NCI-H146 treated with DMSO at 0.1 percent for 48 hours (cell line): ENCODE data around the gene ANKRD63.

Experiments
- DNase-seq: peaks from one replicate; lab custom pipeline; 2025; ENCODE audit not compliant: unreplicated experiment; lab: John Stamatoyannopoulos, UW

Gene ANKRD63

DNA sequence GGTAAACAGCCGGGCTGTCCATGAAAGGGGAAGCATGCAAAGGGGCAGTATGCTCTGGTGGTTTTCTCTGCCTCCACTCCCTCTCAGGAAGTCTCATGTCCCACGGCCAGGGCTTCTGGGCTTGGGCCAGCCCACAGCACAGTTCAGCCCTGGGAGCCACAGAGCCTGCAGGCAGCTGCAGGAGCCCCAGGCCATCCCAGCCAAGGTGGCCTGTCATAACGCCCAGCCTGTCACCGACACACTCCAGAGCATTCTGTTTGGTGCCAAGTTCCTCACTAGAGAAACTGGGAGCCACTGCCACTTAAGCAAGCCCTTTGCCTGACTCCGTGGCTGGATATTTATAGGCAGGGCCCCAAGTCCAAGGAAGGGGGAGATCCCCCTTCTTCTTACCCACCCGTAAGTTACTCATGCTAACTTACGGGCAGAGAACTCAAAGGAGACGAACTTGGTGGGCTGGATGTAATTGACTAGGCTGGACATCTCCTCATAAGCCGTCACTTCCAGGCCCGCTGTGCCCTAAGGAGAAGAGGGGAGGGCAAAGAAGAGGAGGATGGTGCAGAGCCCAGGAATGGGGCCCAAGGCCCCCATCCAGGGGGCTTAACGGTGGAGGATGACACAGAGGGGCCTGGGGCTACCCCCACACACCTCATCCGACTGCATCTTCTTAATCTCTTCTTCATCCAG is 13.2 kb upstream of the ANKRD63 start:
- no peak for DNase-seq

DNA sequence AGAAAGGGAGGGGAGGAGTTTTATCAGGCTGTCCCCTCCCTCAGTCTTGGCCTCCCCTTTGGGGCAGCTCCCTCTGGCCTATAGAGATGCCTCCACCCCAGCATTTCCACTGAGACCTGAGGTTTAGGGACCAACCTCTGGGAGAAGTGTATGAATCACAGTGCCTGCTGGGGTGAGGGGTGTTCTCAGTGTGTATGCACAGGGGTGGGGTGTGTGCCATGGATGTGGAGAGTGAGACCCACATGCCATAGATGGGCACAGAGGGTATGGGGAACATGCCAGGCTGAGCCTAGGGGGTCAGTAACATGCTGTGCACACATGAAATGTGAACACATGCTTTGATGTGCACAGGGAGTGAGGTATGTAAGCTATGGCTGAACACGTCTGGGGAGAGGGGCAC is 12.4 kb upstream of the ANKRD63 start:
- no peak for DNase-seq

DNA sequence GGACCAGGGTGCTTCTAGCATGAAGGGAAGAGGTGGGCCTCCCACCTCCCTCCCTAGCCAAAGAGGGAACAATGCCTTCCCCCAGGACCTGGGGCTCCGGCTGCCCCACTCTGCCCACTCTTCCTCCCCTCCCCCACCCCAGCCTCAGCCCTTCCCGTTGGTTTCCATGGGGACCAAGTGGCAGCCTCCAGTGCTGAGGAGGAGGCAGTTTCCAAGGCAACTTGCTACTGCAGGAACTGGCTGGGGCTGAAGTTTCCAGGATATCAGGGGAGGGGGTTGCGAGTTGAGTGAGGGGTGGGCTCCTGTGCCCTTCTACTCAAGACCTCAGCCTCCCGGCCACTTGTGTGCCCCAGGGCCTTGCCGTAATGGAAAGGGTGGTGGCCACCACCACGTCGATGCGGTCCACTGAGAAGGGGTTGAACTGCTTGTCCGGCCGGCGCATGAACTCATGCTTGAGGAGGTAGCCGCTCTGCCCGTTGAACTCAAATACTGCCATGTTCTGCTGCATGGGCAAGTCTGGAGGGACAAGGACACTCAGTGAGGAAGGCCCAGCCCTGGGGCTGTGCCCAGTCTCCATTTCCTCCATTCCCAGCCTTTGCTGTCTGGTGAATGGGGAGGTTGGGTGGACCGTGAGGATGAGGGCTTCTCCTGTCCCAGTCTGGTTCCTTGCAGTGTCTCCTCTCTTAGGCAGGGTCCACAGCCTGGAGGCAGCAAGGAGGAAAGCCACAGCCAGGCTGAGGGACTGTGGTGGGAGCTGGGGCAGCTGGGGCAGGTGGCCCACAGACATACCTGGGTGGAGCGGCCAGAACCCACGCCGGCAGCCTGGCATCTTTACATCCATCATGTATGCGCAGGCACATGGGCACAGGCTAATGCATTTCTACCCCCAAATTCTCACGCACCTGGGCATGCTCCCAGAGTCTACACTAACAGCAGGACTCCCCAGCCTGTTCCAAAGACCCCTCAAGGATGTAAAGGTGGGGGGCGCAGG is 11.3 kb upstream of the ANKRD63 start:
- no peak for DNase-seq

DNA sequence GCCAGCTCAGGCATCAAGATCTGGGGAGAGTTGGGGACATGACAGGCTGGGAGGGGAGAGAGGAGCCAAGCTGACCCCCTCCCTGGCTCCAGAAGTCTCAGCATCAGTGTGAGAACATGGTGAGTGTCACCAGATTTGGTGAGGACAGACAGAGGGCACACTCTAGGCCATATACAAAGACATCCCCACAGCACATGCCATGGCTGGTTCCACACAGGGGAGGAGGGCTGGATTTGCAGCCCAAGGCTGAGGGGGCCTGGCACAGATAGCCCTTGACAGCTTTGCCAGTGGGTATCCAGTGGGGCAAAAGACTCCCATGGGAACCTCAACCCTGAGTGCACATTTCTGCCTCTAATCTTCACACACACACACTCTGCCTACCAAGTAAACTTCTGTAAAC is 10.1 kb upstream of the ANKRD63 start:
- DNase-seq, result no peak

DNA sequence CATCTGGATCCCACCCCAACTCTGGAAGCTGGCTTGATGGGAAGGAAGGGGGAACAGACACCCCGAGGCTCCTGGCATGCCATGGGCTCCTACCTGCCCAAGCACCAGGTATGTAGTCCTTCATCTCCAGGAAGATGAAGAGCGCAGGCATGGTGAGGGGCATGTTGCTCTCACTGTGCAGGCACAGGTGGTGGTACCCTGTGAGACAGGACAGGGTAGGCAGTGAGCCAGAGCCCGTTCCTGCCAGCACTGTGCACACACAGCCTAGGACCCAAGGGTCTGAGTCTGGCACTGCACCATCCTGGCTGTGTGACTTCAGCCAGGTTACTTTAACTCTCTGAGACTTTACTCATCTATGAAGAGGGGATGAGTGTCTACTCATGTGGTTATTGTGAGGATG is 9.4 kb upstream of the ANKRD63 start:
- DNase-seq, result no peak

DNA sequence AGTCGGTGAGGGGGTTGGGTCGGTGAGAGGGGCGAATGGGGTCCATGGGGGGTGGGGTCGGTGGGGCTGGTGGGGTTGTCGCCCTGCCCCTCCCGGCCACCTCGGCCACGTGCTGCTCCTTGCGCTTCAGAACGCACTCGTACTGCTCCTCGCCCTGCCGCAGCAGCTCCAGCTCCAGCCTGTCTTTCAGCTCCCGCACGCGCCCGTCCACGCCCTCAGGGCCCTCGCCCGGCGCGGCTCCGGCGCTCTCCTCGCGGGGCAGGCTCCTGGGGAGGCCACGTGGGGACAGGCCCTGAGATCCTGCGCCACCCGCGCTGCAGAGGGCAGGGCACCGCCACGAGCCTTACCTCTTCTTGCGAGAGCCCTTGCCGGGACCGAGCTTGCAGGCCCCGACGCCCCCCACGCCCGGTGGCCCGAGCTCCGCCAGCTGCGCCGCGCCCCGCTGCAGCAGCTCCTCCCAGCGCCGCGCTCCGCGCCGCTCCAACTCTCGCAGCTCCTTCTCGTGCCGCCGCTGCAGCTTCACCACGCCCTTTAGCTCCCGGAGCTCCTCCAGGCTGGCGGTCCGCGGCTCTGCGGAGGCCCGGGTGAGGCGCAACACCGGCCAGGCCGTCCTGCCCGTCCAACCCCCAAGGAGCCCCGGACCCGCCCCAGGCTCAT is 8.2 kb upstream of the ANKRD63 start:
- no peak for DNase-seq

DNA sequence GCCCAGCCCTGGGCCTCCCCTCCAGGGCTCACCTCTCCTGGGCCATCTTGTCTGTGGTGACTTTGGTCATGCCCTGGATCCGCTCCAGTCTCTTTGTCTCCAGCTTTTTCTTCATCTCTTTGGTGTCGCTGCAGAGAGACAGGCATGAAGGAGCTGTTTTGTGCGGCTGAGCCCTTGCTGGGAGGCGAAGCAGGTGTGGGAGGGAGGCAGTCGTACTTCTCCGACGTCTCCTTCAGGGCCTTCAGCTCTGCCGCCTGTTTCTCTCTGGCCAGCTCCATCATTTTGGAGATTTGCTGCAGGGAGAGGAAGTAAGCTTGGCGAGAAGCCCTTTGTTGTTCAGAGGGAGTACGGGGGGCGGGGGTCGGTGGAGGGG is 7.7 kb upstream of the ANKRD63 start:
- DNase-seq, result no peak

DNA sequence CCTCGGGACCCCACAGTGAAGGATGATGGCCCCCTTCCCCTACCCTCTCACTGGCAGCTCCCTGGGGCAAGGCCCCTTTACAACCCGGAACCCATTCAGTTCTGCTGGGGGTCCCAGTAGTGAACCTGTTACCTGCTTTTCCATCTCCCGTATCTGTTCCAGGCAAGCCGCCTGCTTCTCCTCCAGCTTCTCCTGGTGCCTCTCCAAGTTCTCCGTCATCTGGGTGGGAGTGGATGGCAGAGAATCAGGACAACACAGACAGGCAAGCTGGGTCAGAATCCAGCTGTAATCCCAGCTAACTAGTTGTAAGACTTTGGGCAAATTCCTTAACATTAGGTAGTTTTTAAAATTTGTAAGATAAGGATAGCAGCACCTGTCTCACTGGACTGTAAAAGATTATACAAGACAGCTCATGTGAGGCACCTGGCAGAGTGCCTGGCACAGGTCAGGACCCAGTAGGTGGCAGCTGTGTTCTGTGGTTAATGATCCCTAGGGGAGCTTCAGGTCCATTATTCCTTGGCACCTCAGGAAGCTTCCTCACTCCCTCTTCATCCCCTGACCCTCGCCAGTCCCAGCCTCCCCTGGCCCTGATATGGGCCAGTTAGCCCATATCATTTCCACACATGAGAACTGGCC is 6.4 kb upstream of the ANKRD63 start:
- no peak for DNase-seq

DNA sequence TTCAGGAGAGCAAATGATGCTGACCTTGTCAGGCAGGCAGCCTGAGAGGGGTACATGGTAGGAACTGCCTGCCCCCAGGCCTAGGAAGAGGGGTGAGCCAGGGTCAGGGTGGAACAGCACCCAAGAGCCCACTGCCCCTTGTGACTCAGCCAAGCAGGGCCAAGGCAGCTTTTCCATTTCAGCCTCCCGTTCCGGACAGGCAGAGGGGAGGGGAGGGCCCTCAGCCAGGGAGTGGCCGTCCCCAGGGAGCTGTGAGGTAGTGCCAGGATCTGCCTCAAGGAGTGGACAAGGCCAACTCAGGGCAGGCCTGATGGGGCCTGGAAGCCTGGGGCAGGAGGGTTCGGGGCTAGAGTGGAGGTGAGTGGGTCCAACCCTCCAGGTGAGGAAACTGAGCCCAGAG is 5.1 kb upstream of the ANKRD63 start:
- DNase-seq, result no peak

DNA sequence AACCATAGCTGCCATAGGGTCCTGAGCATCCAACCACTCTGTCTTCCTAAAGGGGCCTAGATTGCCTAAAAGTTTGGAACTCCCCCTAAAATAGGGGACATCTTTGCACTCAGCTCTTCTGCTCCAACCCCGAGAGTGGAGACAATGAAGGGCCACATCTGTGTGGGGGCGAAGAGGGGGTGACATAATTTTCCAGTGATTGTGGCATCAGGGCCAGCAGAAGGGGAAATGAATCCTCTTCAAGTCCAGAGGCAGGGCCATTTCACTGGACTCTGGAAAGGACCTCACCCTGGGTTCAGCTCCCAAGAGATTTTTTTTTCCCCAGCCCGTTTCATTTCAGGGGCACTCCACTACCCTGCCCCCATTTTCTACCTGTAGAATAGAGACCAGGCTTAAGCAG is 4.6 kb upstream of the ANKRD63 start:
- DNase-seq, result no peak

DNA sequence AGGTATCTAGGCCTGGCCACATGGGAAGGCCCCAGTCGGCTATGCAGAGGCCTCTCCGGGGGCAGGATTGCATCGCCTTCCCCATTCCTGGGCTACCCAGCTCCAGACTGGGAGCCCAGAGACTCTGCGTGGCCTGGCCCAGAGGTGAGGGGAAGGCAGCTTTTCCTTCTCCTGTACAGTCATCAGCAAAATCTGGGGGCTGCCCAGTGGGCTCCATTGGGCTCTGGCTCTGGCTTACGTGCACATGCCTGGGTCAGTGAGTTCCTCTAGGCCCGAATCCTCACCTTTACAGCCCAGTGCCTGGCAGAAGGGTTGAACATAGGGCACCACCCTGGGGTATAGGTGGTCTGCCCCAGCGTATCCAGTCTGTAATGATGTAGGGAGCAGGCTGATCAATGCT is 3.9 kb upstream of the ANKRD63 start:
- no peak for DNase-seq

DNA sequence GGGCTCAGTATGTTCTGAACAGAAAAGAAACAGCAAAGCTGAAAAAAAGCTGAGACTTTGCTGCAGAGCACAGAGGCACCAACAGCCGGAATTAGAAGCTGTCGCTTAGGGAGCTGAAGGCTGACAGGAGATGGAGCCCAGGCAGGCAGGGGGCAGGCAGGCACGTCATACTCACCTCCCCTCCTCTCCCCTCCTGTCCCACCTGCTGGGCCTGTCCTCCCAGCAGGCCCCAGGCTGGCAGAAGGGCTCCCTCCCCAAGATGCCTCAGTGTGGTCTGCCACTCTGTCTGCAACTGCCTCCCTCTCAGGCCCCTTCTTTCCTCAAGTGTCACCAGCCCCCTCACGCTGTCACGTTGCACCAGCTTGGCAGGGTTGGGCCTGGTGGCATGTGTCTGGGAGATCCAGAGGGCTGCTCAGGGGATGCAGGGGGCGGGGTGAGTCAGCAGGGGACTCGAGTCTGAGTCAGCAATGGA is 3.2 kb upstream of the ANKRD63 start:
- no peak for DNase-seq

DNA sequence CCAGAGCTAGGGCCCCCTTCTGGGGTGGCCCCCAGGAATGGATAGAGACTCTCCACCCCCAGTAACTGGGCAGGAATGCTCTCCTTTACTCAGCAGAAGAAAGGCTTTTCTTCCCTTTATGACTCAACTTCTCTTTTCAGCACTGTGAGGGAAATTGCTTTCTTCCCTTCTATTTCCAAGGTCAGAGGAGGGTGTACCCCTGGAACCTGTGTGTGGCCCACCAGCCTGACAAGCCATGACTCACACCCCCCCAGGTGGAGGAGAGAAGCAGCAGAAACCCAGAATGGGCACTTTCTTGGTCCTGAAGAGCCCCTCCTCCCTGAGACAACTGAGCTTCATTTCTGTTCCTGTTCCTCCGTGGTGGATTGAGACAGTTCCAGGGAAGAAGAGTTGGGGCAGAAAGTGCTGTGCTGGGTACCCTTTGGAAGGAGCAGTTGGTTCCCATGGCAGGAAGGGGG is 2.7 kb upstream of the ANKRD63 start:
- DNase-seq, result no peak

DNA sequence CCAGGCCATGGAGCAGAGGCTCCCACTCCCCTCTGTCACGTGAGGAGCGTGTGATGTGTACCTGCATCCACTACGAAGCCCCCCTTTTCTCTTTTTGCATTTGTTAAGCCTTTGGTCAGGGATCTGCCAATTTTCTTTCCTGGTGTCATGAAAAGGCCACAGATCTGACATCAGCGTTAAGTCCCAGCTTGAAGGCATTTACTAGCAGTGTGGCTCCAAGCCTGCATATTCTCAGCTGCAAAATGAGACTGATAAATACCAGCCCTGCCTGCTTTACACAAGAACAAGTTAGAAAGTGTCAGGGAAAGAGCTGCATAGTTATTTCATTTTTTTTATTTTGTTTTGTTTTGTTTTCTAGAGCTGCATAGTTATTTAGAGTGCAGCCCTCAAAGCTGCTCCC is 2.3 kb upstream of the ANKRD63 start:
- DNase-seq, result no peak

DNA sequence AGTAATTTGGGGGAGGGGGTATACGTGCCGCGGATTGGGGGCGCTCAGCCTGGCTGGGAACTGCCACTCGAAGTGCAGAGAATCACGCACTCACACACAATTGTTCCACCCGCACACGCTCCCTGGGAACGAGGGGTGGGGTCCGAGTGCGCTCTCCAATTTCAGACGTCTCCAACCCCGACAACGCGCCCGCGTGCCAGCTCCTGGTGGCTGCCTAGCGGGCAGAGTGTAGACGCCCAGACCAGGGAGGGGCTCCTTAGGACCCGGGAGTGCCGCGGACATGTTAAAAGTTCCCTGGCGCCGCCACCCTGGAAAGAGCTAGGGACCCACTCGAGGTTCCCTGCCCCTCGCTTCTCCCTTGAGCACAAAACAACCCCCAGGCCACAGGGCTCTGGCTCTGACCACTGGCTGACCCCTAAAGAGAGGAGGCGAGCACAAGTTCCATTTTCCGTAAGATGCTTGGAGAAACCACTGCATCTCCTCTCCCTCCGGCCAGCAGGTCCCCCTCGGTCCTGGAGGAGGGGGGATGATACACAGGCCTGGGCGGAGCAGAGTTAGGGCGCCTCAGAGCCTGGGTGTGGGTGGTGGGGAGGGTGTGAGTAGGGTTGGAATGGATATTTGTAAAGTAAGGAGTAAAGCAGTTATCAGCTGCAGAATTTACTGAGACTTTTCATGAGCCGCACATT is 894 bp upstream of the ANKRD63 start:
- no peak for DNase-seq

DNA sequence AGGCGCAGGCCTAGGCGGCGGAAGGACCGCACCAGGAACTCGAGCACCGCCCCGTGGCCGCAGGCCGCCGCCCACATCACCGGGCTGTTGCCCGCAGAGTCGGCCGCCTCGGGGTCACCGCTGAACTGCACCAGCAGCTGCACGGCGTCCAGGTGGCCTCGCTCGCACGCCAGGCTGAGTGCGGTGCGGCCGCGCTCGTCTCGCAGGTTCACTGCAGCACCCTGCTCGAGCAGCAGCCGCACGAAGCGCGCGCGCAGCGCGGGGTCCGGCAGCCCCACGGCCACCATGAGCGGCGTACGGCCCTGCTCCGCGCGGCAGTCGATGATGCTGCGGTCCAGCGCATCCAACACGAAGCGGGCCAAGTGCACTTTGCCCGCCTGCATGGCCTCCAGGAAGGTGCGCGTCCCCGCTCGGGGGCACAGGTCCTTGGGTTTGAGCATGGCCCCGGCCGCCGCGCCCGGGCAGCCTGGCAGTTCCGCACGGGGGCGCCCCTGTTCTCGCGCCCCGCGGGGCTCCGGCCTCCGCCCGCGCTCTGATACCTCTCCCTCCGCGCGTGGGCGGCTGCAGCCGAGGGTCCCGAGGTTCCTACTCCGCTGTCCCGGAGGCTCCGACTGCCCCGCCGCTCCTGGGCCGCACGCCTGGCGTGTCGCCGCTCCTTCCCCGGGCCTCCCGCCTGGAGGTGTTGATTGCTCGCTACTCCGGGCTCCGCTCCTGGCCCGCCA is 556 bp downstream of the ANKRD63 start:
- DNase-seq, result peak; percentile 17

DNA sequence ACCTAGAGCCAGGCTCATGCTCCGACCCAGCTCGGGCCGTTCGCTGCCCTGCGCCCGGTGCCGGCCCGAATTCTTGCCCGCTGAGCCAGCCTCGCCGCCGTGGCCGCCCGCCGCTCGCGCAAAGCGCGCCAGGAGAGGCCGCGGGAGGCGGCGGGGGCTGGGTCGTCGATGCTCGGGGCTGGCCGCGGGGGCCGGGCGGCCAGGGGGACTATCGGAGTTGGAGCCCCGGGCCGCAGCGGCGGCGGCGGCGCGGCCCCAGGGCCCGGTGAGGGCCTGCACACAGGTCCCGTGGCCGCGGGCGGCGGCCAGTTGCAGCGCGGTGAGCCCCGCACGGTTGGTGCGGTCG is 1.1 kb downstream of the ANKRD63 start:
- no peak for DNase-seq

DNA sequence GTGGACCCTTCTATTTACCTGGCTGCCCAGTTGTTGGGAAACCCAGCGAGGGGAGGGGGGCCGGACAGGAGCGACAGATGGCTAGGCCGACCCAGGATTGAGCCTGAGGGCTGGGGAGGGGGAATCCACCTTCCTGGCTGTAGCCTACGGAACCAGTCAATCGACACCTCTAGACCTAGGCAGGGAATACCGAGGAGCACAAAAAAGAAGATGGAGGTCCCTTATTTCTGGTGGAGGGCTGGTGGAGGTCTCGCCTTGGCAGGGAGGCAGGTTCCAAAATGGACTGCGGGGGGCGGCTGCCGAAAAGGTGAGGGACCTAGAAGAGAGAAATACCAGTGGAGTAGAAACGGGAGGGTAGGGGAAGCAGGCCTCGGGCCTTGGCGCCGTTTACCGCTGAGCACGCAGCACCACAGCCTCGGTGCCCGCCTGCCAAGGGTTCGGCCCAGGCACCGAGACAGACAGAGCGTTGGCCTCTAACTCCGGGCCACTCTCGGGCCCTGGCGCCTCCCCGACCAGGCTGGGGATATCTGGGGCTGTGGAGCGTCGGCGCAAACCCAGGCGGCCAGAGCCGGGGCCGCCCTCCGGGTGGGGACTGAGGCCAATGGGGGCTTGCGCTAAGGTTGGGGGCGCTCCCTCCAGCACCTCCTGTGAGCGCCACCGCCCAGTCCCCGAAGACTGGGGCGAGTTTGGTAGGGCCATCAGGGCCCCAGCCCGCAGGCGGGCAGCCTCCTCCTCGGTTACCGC is 1.6 kb downstream of the ANKRD63 start:
- no peak for DNase-seq

DNA sequence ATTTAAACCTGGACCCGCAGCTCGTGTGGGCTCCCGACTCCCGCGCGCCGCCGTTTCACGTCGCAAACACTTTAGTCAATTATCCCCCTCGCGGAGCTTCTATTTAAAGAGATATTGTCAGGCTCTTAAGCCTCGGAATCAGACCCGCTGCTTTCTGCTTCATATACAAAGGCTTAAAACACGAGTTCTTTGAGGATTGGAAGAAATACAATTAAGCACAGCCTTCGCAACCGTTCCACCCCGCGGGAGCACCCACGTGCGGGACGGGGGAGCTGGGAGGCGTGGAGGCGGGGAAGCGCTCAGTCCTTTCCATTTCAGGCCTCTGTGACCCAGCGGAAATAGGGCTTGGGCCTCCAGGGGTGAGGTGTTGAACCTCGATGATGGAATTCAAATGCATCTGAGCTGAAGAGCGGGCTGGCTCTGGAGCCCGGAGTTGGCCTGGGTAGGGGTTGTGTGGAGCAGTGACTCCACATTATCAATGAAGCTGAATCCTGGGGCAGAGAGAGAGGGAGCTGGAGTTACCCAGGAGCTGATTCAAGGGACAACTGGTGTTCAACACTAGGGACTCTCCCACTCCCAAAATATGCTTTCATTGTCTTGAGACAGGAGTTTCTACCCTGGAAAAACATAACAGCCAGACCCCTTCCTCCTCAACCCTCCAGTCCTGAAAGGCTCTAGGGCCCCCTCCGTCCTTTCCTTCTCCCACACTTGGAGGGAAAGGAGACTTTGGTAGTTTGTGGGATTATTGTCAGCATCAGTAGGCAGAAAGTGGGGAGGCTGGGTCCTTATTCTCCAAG is 2.4 kb downstream of the ANKRD63 start:
- no peak for DNase-seq
